K562 (cell line): ENCODE data around the gene TFAP2A. TPM values are rescaled to one million over a fixed set of nuclear protein-coding genes. Genes with fewer than 3 reads are reported as not detected.
A peak's percentile ranks its signal among the peaks of the same experiment; 100 is the strongest.

Source experiments
- ATF1 ChIP-seq, 2 experiments: fragments of 450-650 bp in 1 of 2; IDR thresholded peaks; 2 replicates each; pipeline ENCODE4 v1.6.1; 2016; ENCODE audit warnings: missing compliant biosample characterization in 1 of 2, missing genetic modification characterization in 1 of 2
- BACH1 ChIP-seq: fragments of 200-800 bp; sonication (Bioruptor generic); IDR thresholded peaks from 2 replicates; pipeline ENCODE4 v1.6.1; 2016; ENCODE audit warnings: missing genetic modification characterization, missing compliant biosample characterization
- BRD9 ChIP-seq: fragments of 450-650 bp; IDR thresholded peaks from 2 replicates; pipeline ENCODE4 v1.6.1; 2018; ENCODE audit warnings: low read depth; ENCODE audit not compliant: partially characterized antibody
- EHMT2 ChIP-seq: fragments of 450-650 bp; IDR thresholded peaks from 2 replicates; pipeline ENCODE4 v1.6.1; 2018; ENCODE audit warnings: antibody characterized with exemption
- ERF ChIP-seq: fragments of 450-650 bp; formaldehyde crosslinking; IDR thresholded peaks from 2 replicates; pipeline ENCODE4 v1.4.0; 2020; ENCODE audit warnings: mild to moderate bottlenecking, mixed read lengths
- GMEB1 ChIP-seq: fragments of 250-450 bp; sonication (Bioruptor Pico); IDR thresholded peaks from 2 replicates; pipeline ENCODE4 v1.4.0; 2020; ENCODE audit warnings: mild to moderate bottlenecking
- HCFC1 ChIP-seq: IDR thresholded peaks from 2 replicates; pipeline ENCODE4 v1.6.1; 2012; ENCODE audit warnings: low read depth, low read length, improper control_type of control experiment
- HDGF ChIP-seq: fragments of 450-650 bp; IDR thresholded peaks from 2 replicates; pipeline ENCODE4 v1.6.1; 2016
- JUN ChIP-seq, 2 experiments: sonication (generic) in 1 of 2; formaldehyde crosslinking in 1 of 2; IDR thresholded peaks; 2 replicates each; pipeline versions ENCODE4 v1.6.1 to v1.8.0; 2012 to 2022; ENCODE audit warnings: borderline replicate concordance in 2 of 2, mild to moderate bottlenecking in 2 of 2, improper control_type of control experiment in 1 of 2, low read depth in 1 of 2, low read length in 1 of 2, missing genetic modification reagents in 1 of 2
- JUNB ChIP-seq: fragments of 450-650 bp; formaldehyde crosslinking; conservative IDR thresholded peaks from 2 replicates; pipeline ENCODE4 v1.4.0; 2020; ENCODE audit warnings: mild to moderate bottlenecking
- LEF1 ChIP-seq: fragments of 450-650 bp; IDR thresholded peaks from 2 replicates; pipeline ENCODE4 v1.6.1; 2016; ENCODE audit warnings: mild to moderate bottlenecking
- MAFG ChIP-seq: fragments of 450-650 bp; conservative IDR thresholded peaks from 2 replicates; pipeline ENCODE4 v1.6.1; 2016; ENCODE audit warnings: missing genetic modification characterization, missing compliant biosample characterization
- MYNN ChIP-seq, 2 experiments: sonication (generic); formaldehyde crosslinking in 1 of 2; IDR thresholded peaks; 2 replicates each; pipeline versions ENCODE4 v1.5.0 to v1.6.1; 2016 to 2020; ENCODE audit warnings: antibody characterized with exemption in 1 of 2, missing genetic modification reagents in 1 of 2
- NFE2 ChIP-seq: IDR thresholded peaks from 2 replicates; pipeline ENCODE4 v1.6.1; 2014; ENCODE audit warnings: antibody characterized with exemption, low read depth
- PHB2 ChIP-seq: fragments of 450-650 bp; IDR thresholded peaks from 2 replicates; pipeline ENCODE4 v1.6.1; 2017; ENCODE audit warnings: low read depth
- TAL1 ChIP-seq: fragments of 450-650 bp; IDR thresholded peaks from 2 replicates; pipeline ENCODE4 v1.6.1; 2016; ENCODE audit warnings: mild to moderate bottlenecking
- TCF7 ChIP-seq: sonication (generic); IDR thresholded peaks from 2 replicates; pipeline ENCODE4 v1.6.1; 2016; ENCODE audit warnings: antibody characterized with exemption, borderline replicate concordance
- ZEB2 ChIP-seq: fragments of 450-650 bp; IDR thresholded peaks from 2 replicates; pipeline ENCODE4 v1.6.1; 2016
- ZNF395 ChIP-seq: fragments of 200-800 bp; sonication (Bioruptor generic); IDR thresholded peaks from 2 replicates; pipeline ENCODE4 v1.6.1; 2017; ENCODE audit warnings: missing genetic modification characterization, missing compliant biosample characterization
- polyA plus RNA-seq, 8 experiments: library from polyadenylated mRNA; depleted of rRNA in 4 of 8; stranded (reverse) in 5 of 8; unstranded in 3 of 8; fragments of >200 nt; fragmentation: Nextera tagmentation in 2 of 8; fragmentation: Illumina TruSeq in 1 of 8; extraction: Ambion mirVana in 2 of 8; extraction: Trizol in 1 of 8; gene quantifications; 2 replicates each; pipeline versions ENCODE4 v1.2.1 to v1.2.3, GENCODE V29; 2011 to 2014; ENCODE audit warnings: inconsistent platforms in 1 of 8, missing spikeins in 1 of 8
- total RNA-seq, 7 experiments: library from RNA; depleted of rRNA in 6 of 7; stranded (reverse); fragments of >200 nt in 6 of 7; fragmentation: Illumina TruSeq in 2 of 7; extraction: Trizol in 2 of 7; gene quantifications; 2 replicates each; pipeline versions ENCODE4 v1.2.1 to v1.2.3, GENCODE V29; 2011 to 2021; ENCODE audit warnings: low replicate concordance in 1 of 7
- TF ChIP-seq, protein P1 (sequence below): fragments of 450-650 bp; IDR thresholded peaks from 2 replicates; pipeline ENCODE4 v1.6.1; 2016; ENCODE audit warnings: low read depth, mild to moderate bottlenecking, moderate library complexity
- TF ChIP-seq, protein P2 (sequence below): fragments of 250-450 bp; sonication (Bioruptor Pico); IDR thresholded peaks from 2 replicates; pipeline ENCODE4 v1.4.0; 2020; ENCODE audit warnings: mild to moderate bottlenecking, moderate library complexity
- TF ChIP-seq, protein P3 (sequence below): fragments of 450-650 bp; formaldehyde crosslinking; IDR thresholded peaks from 2 replicates; pipeline ENCODE4 v1.4.0; 2022; ENCODE audit warnings: missing genetic modification characterization

Gene TFAP2A
- total and polyA plus RNA-seq, 9 of the 15 experiments (the other 6 are each of a cell fraction or from before 2014, with no cell fraction given): 0.14 to 0.53 (median 0.19) TPM; not detected in 1

GRCh38 chr6:10347561-10348327, 67.1 kb downstream of the TFAP2A start (continued):
- TF ChIP-seq PHB2: no peak
- peak; percentile 83; the same call in 1 of the 2 replicates for TF ChIP-seq TCF7
- peak; percentile 100 for TF ChIP-seq JUN (IDR thresholded peaks at IDR 0.05; ENCODE audit: borderline replicate concordance, low read depth, low read length)
- no peak for TF ChIP-seq JUN (CRISPR knock-in tag; IDR thresholded peaks at IDR 0.05; ENCODE audit: borderline replicate concordance)
- peak; percentile 97 for TF ChIP-seq NFE2
- TF ChIP-seq, protein P1, sequence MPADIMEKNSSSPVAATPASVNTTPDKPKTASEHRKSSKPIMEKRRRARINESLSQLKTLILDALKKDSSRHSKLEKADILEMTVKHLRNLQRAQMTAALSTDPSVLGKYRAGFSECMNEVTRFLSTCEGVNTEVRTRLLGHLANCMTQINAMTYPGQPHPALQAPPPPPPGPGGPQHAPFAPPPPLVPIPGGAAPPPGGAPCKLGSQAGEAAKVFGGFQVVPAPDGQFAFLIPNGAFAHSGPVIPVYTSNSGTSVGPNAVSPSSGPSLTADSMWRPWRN: 0 out of 2 replicates have a peak, but pooled peaks have one; percentile 44
- peak; percentile 65; the same call in 1 of the 2 replicates for TF ChIP-seq JUNB (CRISPR knock-in tag)
- TF ChIP-seq MYNN (IDR thresholded peaks at IDR 0.05): 0 out of 2 replicates have a peak, but pooled peaks have one; percentile 5
- TF ChIP-seq MYNN (CRISPR knock-in tag; IDR thresholded peaks at IDR 0.05): no peak
- TF ChIP-seq HCFC1: no peak; the same call in 1 of the 2 replicates
- peak; percentile 99 for TF ChIP-seq ZEB2
- peak; percentile 74; the same call in 1 of the 2 replicates for TF ChIP-seq HDGF
- TF ChIP-seq, protein P2, sequence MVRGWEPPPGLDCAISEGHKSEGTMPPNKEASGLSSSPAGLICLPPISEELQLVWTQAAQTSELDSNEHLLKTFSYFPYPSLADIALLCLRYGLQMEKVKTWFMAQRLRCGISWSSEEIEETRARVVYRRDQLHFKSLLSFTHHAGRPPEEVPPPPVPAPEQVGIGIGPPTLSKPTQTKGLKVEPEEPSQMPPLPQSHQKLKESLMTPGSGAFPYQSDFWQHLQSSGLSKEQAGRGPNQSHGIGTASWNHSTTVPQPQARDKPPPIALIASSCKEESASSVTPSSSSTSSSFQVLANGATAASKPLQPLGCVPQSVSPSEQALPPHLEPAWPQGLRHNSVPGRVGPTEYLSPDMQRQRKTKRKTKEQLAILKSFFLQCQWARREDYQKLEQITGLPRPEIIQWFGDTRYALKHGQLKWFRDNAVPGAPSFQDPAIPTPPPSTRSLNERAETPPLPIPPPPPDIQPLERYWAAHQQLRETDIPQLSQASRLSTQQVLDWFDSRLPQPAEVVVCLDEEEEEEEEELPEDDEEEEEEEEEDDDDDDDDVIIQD: no peak
- peak; percentile 73 for TF ChIP-seq BRD9
- TF ChIP-seq ERF (CRISPR knock-in tag): no peak
- 0 out of 2 replicates have a peak, but pooled peaks have one; percentile 69 for TF ChIP-seq BACH1 (tag)
- no peak for TF ChIP-seq ATF1 (CRISPR knock-in tag; IDR thresholded peaks at IDR 0.05)
- peak; percentile 71 for TF ChIP-seq ATF1 (tag; IDR thresholded peaks at IDR 0.05)
- TF ChIP-seq GMEB1 (CRISPR knock-in tag): no peak
- TF ChIP-seq EHMT2: peak; percentile 60
- TF ChIP-seq, protein P3, sequence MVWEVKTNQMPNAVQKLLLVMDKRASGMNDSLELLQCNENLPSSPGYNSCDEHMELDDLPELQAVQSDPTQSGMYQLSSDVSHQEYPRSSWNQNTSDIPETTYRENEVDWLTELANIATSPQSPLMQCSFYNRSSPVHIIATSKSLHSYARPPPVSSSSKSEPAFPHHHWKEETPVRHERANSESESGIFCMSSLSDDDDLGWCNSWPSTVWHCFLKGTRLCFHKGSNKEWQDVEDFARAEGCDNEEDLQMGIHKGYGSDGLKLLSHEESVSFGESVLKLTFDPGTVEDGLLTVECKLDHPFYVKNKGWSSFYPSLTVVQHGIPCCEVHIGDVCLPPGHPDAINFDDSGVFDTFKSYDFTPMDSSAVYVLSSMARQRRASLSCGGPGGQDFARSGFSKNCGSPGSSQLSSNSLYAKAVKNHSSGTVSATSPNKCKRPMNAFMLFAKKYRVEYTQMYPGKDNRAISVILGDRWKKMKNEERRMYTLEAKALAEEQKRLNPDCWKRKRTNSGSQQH (CRISPR knock-in tag): 0 out of 2 replicates have a peak, but pooled peaks have one; percentile 16
- TF ChIP-seq LEF1: peak; percentile 87
- peak; percentile 92 for TF ChIP-seq MAFG
- TF ChIP-seq TAL1: no peak
- TF ChIP-seq ZNF395: 0 out of 2 replicates have a peak, but pooled peaks have one; percentile 32
